ENCODE results near the gene HCLS1. TPM values are rescaled to one million over a fixed set of nuclear protein-coding genes. Genes with fewer than 3 reads are reported as not detected.

The HCLS1 gene
- polyA plus RNA-seq, 3 donors, result 311 to 483 (median 475) TPM

DNA sequence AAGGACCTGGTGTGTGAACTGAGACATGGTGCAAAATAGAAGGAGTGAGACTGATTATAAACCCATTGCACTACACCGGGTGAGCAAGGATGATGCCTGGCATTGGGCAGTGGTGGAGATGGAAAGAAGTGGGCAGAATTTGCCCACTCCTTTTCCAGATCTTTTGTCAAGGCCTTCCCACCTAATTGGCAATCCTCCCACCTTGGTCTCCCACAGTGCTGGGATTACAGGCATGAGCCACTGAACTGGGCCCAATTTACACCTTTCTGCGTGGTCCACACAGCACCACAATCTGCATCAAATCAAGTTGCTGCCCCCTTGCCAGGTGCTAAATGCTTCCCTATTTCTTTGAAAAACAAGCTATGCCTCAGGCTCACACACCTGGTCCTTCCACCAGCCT lies 62.1 kb downstream of the HCLS1 start:
- H4K20me1 ChIP-seq (ENCODE audit: insufficient read depth, low read length), result no peaks in the 10 kb centered on the region
- no peaks in the 10 kb centered on the region for H3K79me2 ChIP-seq (ENCODE audit: insufficient read depth, low read length)
- no peak overlapping the region for H3K27ac ChIP-seq (ENCODE audit: low read depth in 1 of 2, low read length in 2 of 2)
- no peaks in the 10 kb centered on the region for H3K9me3 ChIP-seq (replicated peaks in 1 of 2; ENCODE audit: control insufficient read depth in 1 of 2, insufficient read depth in 1 of 2, low read length in 2 of 2)
- Mint-ChIP-seq H3K9me3 (no peaks in the 10 kb centered on the region), H3K4me3 (no peak overlapping the region), H3K4me1 (peaks cover 4% of the 10 kb centered on the region), H3K27ac (no peak overlapping the region), H3K27me3 (ENCODE audit: low read depth in 3 of 3) (peaks cover 0 to 3% (median 2%) of the 10 kb centered on the region in 3 donors), H3K36me3 (no peaks in the 10 kb centered on the region)
- no peak for DNase-seq
- intact Hi-C loops (cut with micrococcal nuclease), result no loop called here
- H3K36me3 ChIP-seq (replicated peaks in 1 of 2; ENCODE audit: control insufficient read depth in 1 of 2, insufficient read depth in 2 of 2, low read length in 2 of 2), result no peaks in the 10 kb centered on the region
- TF ChIP-seq CTCF (IDR thresholded peaks at IDR 0.05), result no peak
- no peak overlapping the region for H3K4me3 ChIP-seq (replicated peaks in 1 of 3; ENCODE audit: low read depth in 2 of 3, low read length in 3 of 3)
- H2AFZ ChIP-seq (ENCODE audit: insufficient read depth, low read depth, low read length, poor library complexity, severe bottlenecking), result no peak overlapping the region
- no peak overlapping the region for H3K9ac ChIP-seq (ENCODE audit: insufficient read depth, low read length, poor library complexity, severe bottlenecking)
- H3K27me3 ChIP-seq (ENCODE audit: control insufficient read depth in 2 of 2, insufficient read depth in 2 of 2, low read length in 2 of 2), result no peaks in the 10 kb centered on the region
- 100% methylated on average over 1 of the region's 2 CpGs for WGBS (ENCODE audit: insufficient coverage)
- no peaks in the 10 kb centered on the region for H3K4me1 ChIP-seq (ENCODE audit: control insufficient read depth in 1 of 2, insufficient read depth in 2 of 2, low read length in 2 of 2)
- no peak overlapping the region for H3K4me2 ChIP-seq (replicated peaks; ENCODE audit: extremely low read depth, low read length, poor library complexity, severe bottlenecking)

GRCh38 chr3:121595765-121596406 lies 64.8 kb downstream of the HCLS1 start:
- Histone ChIP-seq H3K9ac (ENCODE audit: insufficient read depth, low read length, poor library complexity, severe bottlenecking) (no peak overlapping the region), H4K20me1 (ENCODE audit: insufficient read depth, low read length) (no peaks in the 10 kb centered on the region), H3K27ac (ENCODE audit: low read depth in 1 of 2, low read length in 2 of 2) (no peak overlapping the region), H3K27me3 (ENCODE audit: control insufficient read depth in 2 of 2, insufficient read depth in 2 of 2, low read length in 2 of 2) (no peaks in the 10 kb centered on the region), H3K4me3 (replicated peaks in 1 of 3; ENCODE audit: low read depth in 2 of 3, low read length in 3 of 3) (no peak overlapping the region), H3K9me3 (replicated peaks in 1 of 2; ENCODE audit: control insufficient read depth in 1 of 2, insufficient read depth in 1 of 2, low read length in 2 of 2) (no peaks in the 10 kb centered on the region), H3K4me2 (replicated peaks; ENCODE audit: extremely low read depth, low read length, poor library complexity, severe bottlenecking) (no peak overlapping the region), H3K79me2 (ENCODE audit: insufficient read depth, low read length) (no peaks in the 10 kb centered on the region), H2AFZ (ENCODE audit: insufficient read depth, low read depth, low read length, poor library complexity, severe bottlenecking) (no peak overlapping the region), H3K4me1 (ENCODE audit: control insufficient read depth in 1 of 2, insufficient read depth in 2 of 2, low read length in 2 of 2) (no peaks in the 10 kb centered on the region), H3K36me3 (replicated peaks in 1 of 2; ENCODE audit: control insufficient read depth in 1 of 2, insufficient read depth in 2 of 2, low read length in 2 of 2) (no peaks in the 10 kb centered on the region)
- H3K36me3 Mint-ChIP-seq, result no peaks in the 10 kb centered on the region
- 100% methylated on average over 2 of the region's 4 CpGs for WGBS (ENCODE audit: insufficient coverage)
- peaks cover 2 to 8% (median 3%) of the 10 kb centered on the region in 3 donors for H3K27me3 Mint-ChIP-seq (ENCODE audit: low read depth in 3 of 3)
- H3K9me3 Mint-ChIP-seq, result no peaks in the 10 kb centered on the region
- peaks cover 4% of the 10 kb centered on the region for H3K4me1 Mint-ChIP-seq
- TF ChIP-seq CTCF (IDR thresholded peaks at IDR 0.05), result no peak
- intact Hi-C loops (cut with micrococcal nuclease), result no loop called here
- no peak for DNase-seq
- H3K4me3 Mint-ChIP-seq, result no peak overlapping the region
- H3K27ac Mint-ChIP-seq, result no peak overlapping the region

Data from CD14-positive monocyte (primary cell).